OCI-LY7 (cell line): ENCODE measurements around the gene KCNK7.

Experiments
- EZH2phosphoT487 ChIP-seq: fragments of 200-600 bp; sonication (generic); IDR thresholded peaks from 2 replicates; pipeline ENCODE4 v1.6.1; 2018; ENCODE audit warnings: low read depth, borderline replicate concordance, mild to moderate bottlenecking, mixed run types, antibody characterized with exemption, low read length, moderate library complexity, mixed read lengths
- TF ChIP-seq, protein P1 (sequence below): fragments of 200-600 bp; sonication (generic); conservative IDR thresholded peaks from 2 replicates; pipeline ENCODE4 v1.5.1; 2014; ENCODE audit warnings: mild to moderate bottlenecking, antibody characterized with exemption, low read length, moderate library complexity, mixed read lengths

DNA sequence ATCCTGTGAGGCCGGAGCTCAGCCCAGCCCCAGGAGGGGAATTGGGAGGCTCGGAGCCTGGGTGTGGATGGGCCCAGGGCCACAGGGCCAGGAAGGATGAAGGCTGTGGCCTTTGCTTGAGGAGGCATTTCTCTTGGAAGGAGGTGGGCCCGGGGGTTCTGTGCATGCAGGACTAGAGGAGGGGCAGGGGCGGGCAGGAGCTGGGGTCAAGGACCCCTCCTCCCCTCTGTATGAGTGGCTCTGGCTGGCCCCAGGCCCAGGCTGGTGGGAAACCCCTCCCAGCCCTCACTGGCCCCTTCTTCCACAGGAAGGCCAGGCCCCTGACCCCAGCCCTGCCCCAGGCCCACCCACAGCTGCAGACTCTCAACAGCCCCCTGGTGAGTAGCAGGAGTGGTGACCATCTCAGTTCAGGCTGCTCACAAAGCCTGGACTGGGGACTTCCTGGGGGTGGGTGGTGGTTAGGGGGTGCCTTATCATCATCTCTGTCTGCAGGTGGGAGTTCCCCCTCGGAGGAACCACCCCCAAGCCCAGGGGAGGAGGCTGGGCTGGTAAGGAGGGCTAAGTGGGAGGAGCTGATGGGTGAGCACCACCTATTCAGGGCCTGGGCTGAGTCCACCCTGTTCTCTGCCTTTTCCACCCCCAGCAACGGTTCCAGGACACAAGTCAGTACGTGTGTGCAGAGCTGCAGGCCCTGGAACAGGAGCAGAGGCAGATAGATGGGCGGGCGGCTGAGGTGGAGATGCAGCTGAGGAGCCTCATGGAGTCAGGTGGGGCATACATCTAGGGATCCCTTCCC, 6.0 kb downstream of the KCNK7 start:
- TF ChIP-seq, protein P1, sequence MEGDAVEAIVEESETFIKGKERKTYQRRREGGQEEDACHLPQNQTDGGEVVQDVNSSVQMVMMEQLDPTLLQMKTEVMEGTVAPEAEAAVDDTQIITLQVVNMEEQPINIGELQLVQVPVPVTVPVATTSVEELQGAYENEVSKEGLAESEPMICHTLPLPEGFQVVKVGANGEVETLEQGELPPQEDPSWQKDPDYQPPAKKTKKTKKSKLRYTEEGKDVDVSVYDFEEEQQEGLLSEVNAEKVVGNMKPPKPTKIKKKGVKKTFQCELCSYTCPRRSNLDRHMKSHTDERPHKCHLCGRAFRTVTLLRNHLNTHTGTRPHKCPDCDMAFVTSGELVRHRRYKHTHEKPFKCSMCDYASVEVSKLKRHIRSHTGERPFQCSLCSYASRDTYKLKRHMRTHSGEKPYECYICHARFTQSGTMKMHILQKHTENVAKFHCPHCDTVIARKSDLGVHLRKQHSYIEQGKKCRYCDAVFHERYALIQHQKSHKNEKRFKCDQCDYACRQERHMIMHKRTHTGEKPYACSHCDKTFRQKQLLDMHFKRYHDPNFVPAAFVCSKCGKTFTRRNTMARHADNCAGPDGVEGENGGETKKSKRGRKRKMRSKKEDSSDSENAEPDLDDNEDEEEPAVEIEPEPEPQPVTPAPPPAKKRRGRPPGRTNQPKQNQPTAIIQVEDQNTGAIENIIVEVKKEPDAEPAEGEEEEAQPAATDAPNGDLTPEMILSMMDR: no peak
- TF ChIP-seq EZH2phosphoT487: no peak
